ENCODE measurements around the gene WBP2NL.

The WBP2NL gene

DNA sequence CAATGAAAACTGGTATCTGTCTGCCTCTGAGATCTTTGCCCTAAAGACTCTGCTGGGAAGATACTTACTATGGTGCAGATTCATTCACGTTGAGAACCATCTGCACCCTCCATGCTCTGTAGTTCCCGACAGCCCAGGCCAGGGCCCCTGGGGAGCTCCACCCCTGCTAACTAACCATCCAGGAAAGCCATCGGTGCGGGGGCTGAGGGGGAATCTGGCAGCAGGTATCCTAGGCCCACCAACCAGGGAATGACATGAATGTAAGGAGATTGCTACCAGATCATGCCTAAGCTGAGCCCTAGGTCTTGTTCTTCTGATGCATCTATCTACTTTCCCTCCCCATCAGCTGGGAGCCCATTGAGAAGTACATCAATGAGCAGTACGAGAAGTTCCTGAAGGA lies 11.3 kb upstream of the WBP2NL start:
- Histone ChIP-seq H3K27me3 (no peaks in the 10 kb centered on the region), H3K9me3 (no peaks in the 10 kb centered on the region), H3K36me3 (no peaks in the 10 kb centered on the region), H3K4me3 (ENCODE audit: low read depth, low read length) (no peak overlapping the region), H3K4me1 (no peaks in the 10 kb centered on the region)
- TF ChIP-seq, protein P1, sequence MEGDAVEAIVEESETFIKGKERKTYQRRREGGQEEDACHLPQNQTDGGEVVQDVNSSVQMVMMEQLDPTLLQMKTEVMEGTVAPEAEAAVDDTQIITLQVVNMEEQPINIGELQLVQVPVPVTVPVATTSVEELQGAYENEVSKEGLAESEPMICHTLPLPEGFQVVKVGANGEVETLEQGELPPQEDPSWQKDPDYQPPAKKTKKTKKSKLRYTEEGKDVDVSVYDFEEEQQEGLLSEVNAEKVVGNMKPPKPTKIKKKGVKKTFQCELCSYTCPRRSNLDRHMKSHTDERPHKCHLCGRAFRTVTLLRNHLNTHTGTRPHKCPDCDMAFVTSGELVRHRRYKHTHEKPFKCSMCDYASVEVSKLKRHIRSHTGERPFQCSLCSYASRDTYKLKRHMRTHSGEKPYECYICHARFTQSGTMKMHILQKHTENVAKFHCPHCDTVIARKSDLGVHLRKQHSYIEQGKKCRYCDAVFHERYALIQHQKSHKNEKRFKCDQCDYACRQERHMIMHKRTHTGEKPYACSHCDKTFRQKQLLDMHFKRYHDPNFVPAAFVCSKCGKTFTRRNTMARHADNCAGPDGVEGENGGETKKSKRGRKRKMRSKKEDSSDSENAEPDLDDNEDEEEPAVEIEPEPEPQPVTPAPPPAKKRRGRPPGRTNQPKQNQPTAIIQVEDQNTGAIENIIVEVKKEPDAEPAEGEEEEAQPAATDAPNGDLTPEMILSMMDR (IDR thresholded peaks at IDR 0.05; ENCODE audit: low read depth, low read length) = no peak
- no peak for DNase-seq

DNA sequence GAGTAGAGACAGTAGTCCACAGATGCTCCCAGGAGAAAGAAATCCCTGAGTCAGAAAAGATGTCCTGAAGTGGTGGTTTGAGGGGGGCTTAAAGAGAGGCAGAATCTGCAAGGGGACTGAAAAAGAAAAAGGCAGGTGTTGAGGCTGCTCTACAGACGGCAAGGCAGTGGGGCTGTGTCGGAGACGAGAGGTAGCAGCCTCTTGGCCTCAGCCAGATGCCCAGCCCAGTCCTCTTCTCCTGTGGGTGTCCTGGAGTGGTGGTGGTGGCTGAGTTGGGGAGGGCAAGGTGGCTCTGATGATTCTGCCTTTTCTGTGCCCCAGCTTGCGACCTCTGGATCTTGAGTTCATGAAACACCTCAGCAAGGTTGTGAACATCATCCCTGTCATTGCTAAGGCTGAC lies 9.3 kb upstream of the WBP2NL start:
- DNase-seq = no peak
- TF ChIP-seq, protein P1 (IDR thresholded peaks at IDR 0.05; ENCODE audit: low read depth, low read length) = no peak
- no peaks in the 10 kb centered on the region for H3K9me3 ChIP-seq
- H3K4me3 ChIP-seq (ENCODE audit: low read depth, low read length) = no peak overlapping the region
- no peaks in the 10 kb centered on the region for H3K27me3 ChIP-seq
- no peaks in the 10 kb centered on the region for H3K36me3 ChIP-seq
- H3K4me1 ChIP-seq = no peaks in the 10 kb centered on the region

GRCh38 chr22:41991111-41991510 lies 7.5 kb upstream of the WBP2NL start:
- Histone ChIP-seq H3K4me3 (ENCODE audit: low read depth, low read length) (no peak overlapping the region), H3K4me1 (no peaks in the 10 kb centered on the region), H3K9me3 (no peaks in the 10 kb centered on the region), H3K36me3 (no peaks in the 10 kb centered on the region), H3K27me3 (no peaks in the 10 kb centered on the region)
- TF ChIP-seq, protein P1 (IDR thresholded peaks at IDR 0.05; ENCODE audit: low read depth, low read length) = no peak
- no peak for DNase-seq

DNA sequence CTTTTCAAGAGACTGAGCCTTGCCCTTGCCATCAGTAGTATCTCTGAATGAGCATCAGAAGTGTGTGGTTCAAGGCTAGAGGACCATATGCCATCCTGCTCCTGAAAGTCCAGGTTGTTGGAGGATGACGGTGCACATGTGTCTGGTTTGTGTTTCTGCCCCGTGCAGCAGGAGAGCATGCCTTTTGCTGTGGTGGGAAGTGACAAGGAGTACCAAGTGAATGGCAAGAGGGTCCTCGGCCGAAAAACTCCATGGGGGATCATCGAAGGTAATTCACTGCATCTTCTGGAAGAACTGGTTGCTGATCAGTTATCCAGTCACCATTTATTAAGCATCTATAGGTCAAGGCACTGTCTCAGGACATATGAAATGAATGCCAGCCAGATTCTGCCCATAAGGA lies 6.1 kb upstream of the WBP2NL start:
- Histone ChIP-seq H3K36me3 (no peaks in the 10 kb centered on the region), H3K9me3 (no peaks in the 10 kb centered on the region), H3K4me1 (no peaks in the 10 kb centered on the region), H3K4me3 (ENCODE audit: low read depth, low read length) (no peak overlapping the region), H3K27me3 (no peaks in the 10 kb centered on the region)
- no peak for DNase-seq
- TF ChIP-seq, protein P1 (IDR thresholded peaks at IDR 0.05; ENCODE audit: low read depth, low read length) = no peak

- H3K4me3 ChIP-seq (ENCODE audit: low read depth, low read length) = no peak overlapping the region
- H3K36me3 ChIP-seq = no peaks in the 10 kb centered on the region
- H3K4me1 ChIP-seq = no peaks in the 10 kb centered on the region
- H3K27me3 ChIP-seq = no peaks in the 10 kb centered on the region
- TF ChIP-seq, protein P1 (IDR thresholded peaks at IDR 0.05; ENCODE audit: low read depth, low read length) = no peak
- no peak for DNase-seq
- H3K9me3 ChIP-seq = peaks cover 7% of the 10 kb centered on the region
Observed at GRCh38 chr22:41995211-41995610, 3.4 kb upstream of the WBP2NL start.

DNA sequence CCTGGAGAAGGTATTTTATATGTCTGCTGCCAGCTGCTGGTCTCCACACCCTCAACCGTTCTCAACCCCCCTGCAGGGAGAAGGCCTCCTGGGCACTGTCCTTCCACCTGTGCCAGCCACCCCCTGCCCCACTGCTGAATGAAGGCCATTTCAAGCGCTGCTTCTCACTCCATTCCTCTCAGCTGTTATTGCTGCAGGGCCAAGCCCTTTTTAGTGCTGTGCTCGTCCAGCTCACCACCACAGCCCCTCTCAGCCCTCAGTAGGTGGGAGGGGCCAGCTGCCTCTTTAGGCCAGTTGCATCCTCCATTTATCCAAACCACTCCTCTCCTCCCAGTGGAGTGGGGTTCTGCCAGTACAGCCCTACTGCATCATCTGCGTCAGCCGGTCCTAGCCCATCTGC lies 1.8 kb upstream of the WBP2NL start:
- DNase-seq = no peak

More for the DNA sequence above, 1.8 kb upstream of the WBP2NL start:
- Histone ChIP-seq H3K27me3 (no peaks in the 10 kb centered on the region), H3K4me3 (ENCODE audit: low read depth, low read length) (no peak overlapping the region), H3K9me3 (peaks cover 7% of the 10 kb centered on the region), H3K36me3 (no peaks in the 10 kb centered on the region), H3K4me1 (no peaks in the 10 kb centered on the region)
- TF ChIP-seq, protein P1 (IDR thresholded peaks at IDR 0.05; ENCODE audit: low read depth, low read length) = no peak

Measured in BE2C (cell line).